Suppressor macrophage (primary cell): ENCODE data around the gene CA12.
"Not testable (repeated sequence)": the region's sequence is repeated elsewhere in the genome, so short reads cannot be mapped to it uniquely, and the experiment has no call there.

Experiments
- DNase-seq, 4 experiments: peaks; one replicate each; pipeline ENCODE4 v3.0.0-alpha.2; 2020 to 2022

Gene CA12

GRCh38 chr15:63357061-63357460 lies 24.6 kb downstream of the CA12 start:
- no peak for DNase-seq

GRCh38 chr15:63354821-63355650 lies 26.6 kb downstream of the CA12 start:
- DNase-seq = no peak

- no peak for DNase-seq
Observed at GRCh38 chr15:63353887-63354286, 27.8 kb downstream of the CA12 start.

GRCh38 chr15:63353261-63353660 lies 28.4 kb downstream of the CA12 start:
- DNase-seq = no peak

GRCh38 chr15:63352808-63353207 lies 28.8 kb downstream of the CA12 start:
- no peak for DNase-seq

GRCh38 chr15:63351170-63351569 lies 30.5 kb downstream of the CA12 start:
- no peak for DNase-seq

GRCh38 chr15:63350178-63350621 lies 31.4 kb downstream of the CA12 start:
- no peak for DNase-seq

GRCh38 chr15:63349621-63350020 lies 32.0 kb downstream of the CA12 start:
- DNase-seq = no peak

- peak in 2 of 4 experiments; percentile 22 to 24 for DNase-seq
Observed at GRCh38 chr15:63349156-63349555, 32.5 kb downstream of the CA12 start.

GRCh38 chr15:63348392-63348791 lies 33.3 kb downstream of the CA12 start:
- DNase-seq = peak; percentile 71 to 89 (median 83)

GRCh38 chr15:63347074-63347857 lies 34.4 kb downstream of the CA12 start:
- peak in 1 of 4 experiments; percentile 18 for DNase-seq

- DNase-seq = no peak
Observed at GRCh38 chr15:63345391-63345752, 36.3 kb downstream of the CA12 start.

GRCh38 chr15:63344731-63345390 lies 36.8 kb downstream of the CA12 start:
- no peak for DNase-seq

GRCh38 chr15:63342996-63343562 lies 38.6 kb downstream of the CA12 start:
- not testable (repeated sequence) for DNase-seq

- no peak for DNase-seq
Observed at GRCh38 chr15:63341898-63342297, 39.7 kb downstream of the CA12 start.

- DNase-seq = no peak
Observed at GRCh38 chr15:63340878-63341277, 40.8 kb downstream of the CA12 start.

GRCh38 chr15:63340353-63340752 lies 41.3 kb downstream of the CA12 start:
- DNase-seq = no peak

GRCh38 chr15:63339836-63340235 lies 41.8 kb downstream of the CA12 start:
- no peak for DNase-seq

GRCh38 chr15:63339006-63339766 lies 42.5 kb downstream of the CA12 start:
- DNase-seq = no peak

GRCh38 chr15:63338170-63338569 lies 43.5 kb downstream of the CA12 start:
- no peak for DNase-seq

- DNase-seq = no peak
Observed at GRCh38 chr15:63337046-63337445, 44.6 kb downstream of the CA12 start.
